ENCODE measurements around the gene KRTAP6-3. TPM values are rescaled to one million over a fixed set of nuclear protein-coding genes. Genes with fewer than 3 reads are reported as not detected.

KRTAP6-3 gene
- total RNA-seq, 1 donor from 2014 or later = not detected

DNA sequence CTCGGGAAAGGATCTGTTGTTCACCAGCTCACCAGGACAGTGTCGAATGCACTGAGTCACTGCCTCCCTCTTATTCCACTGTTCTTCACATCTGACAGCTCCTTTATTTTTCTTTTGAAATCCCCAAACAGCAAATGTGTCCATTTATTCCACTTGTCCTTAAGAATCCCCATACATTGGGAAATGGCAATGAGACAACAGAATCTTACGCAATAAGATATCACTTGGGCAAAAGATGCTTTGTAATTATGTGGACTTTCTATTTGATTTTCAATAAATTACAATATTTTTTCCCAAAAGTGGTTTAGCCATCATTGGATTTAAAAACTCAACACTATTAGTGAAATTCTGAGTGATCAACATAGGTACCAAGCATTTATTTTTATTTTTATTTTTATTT, 46.4 kb downstream of the KRTAP6-3 start:
- Histone ChIP-seq H3K4me3 (ENCODE audit: insufficient read depth, low read depth, low read length) (no peak overlapping the region), H3K27ac (ENCODE audit: low read depth, low read length) (no peak overlapping the region), H3K27me3 (ENCODE audit: insufficient read depth, low read length) (no peaks in the 10 kb centered on the region), H2AFZ (ENCODE audit: low read depth, low read length) (no peak overlapping the region), H3K36me3 (ENCODE audit: insufficient read depth, low read length) (no peaks in the 10 kb centered on the region), H4K20me1 (ENCODE audit: insufficient read depth, low read length) (no peaks in the 10 kb centered on the region), H3K4me2 (ENCODE audit: low read length) (no peak overlapping the region), H3K79me2 (ENCODE audit: insufficient read depth, low read length) (no peaks in the 10 kb centered on the region), H3K4me1 (ENCODE audit: insufficient read depth, low read length) (no peaks in the 10 kb centered on the region), H3K9me3 (ENCODE audit: insufficient read depth, low read depth, low read length) (no peaks in the 10 kb centered on the region), H3K9ac (ENCODE audit: low read length) (no peak overlapping the region)
- Mint-ChIP-seq H3K4me1 (ENCODE audit: low read depth, unreplicated experiment) (no peaks in the 10 kb centered on the region), H3K9me3 (ENCODE audit: unreplicated experiment) (no peaks in the 10 kb centered on the region), H3K4me3 (ENCODE audit: unreplicated experiment) (no peak overlapping the region), H3K27me3 (ENCODE audit: low read depth, unreplicated experiment) (no peaks in the 10 kb centered on the region), H3K27ac (ENCODE audit: unreplicated experiment) (no peak overlapping the region), H3K36me3 (ENCODE audit: low read depth, unreplicated experiment) (no peaks in the 10 kb centered on the region)
- FAIRE-seq (no peak), DNase-seq (ENCODE audit: low read depth) (no peak)
- TF ChIP-seq, protein P1, sequence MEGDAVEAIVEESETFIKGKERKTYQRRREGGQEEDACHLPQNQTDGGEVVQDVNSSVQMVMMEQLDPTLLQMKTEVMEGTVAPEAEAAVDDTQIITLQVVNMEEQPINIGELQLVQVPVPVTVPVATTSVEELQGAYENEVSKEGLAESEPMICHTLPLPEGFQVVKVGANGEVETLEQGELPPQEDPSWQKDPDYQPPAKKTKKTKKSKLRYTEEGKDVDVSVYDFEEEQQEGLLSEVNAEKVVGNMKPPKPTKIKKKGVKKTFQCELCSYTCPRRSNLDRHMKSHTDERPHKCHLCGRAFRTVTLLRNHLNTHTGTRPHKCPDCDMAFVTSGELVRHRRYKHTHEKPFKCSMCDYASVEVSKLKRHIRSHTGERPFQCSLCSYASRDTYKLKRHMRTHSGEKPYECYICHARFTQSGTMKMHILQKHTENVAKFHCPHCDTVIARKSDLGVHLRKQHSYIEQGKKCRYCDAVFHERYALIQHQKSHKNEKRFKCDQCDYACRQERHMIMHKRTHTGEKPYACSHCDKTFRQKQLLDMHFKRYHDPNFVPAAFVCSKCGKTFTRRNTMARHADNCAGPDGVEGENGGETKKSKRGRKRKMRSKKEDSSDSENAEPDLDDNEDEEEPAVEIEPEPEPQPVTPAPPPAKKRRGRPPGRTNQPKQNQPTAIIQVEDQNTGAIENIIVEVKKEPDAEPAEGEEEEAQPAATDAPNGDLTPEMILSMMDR (IDR thresholded peaks at IDR 0.05; ENCODE audit: insufficient read depth, low read depth, low read length) = no peak
- no peak for TF ChIP-seq EZH2 (IDR thresholded peaks at IDR 0.05; ENCODE audit: insufficient read depth, low read length)

DNA sequence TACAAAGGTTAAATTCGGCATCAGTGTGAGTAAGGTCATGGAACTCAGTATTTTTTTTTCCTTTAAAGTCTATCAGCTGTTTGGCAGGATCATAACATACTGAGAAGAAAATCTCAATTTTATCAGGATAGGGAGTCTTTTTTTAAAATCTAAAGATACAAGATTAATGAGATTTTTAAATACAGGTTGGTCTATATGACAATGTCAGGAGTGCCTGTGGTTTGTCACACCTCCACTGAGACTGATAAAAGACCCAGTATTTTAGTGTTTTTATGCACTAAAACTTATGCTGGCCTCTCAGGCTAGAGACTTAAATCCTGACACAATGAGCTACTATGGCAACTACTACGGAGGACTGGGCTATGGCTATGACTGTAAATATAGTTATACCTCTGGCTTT, 50.3 kb downstream of the KRTAP6-3 start, which contains the start of gene KRTAP20-3:
TSS of gene KRTAP20-3 (plus strand) at position 301 of the 400 bp plus-strand sequence.
- FAIRE-seq (no peak), DNase-seq (ENCODE audit: low read depth) (no peak)
- H3K27me3 Mint-ChIP-seq (ENCODE audit: low read depth, unreplicated experiment) = no peaks in the 10 kb centered on the region
- no peaks in the 10 kb centered on the region for H3K9me3 Mint-ChIP-seq (ENCODE audit: unreplicated experiment)
- Histone ChIP-seq H3K36me3 (ENCODE audit: insufficient read depth, low read length) (no peaks in the 10 kb centered on the region), H3K4me3 (ENCODE audit: insufficient read depth, low read depth, low read length) (no peak within 1 kb of the TSS), H3K27ac (ENCODE audit: low read depth, low read length) (no peak within 1 kb of the TSS), H4K20me1 (ENCODE audit: insufficient read depth, low read length) (no peaks in the 10 kb centered on the region), H3K9ac (ENCODE audit: low read length) (no peak within 1 kb of the TSS), H3K4me2 (ENCODE audit: low read length) (no peak within 1 kb of the TSS), H3K4me1 (ENCODE audit: insufficient read depth, low read length) (no peaks in the 10 kb centered on the region), H3K27me3 (ENCODE audit: insufficient read depth, low read length) (no peaks in the 10 kb centered on the region), H3K79me2 (ENCODE audit: insufficient read depth, low read length) (no peaks in the 10 kb centered on the region), H3K9me3 (ENCODE audit: insufficient read depth, low read depth, low read length) (no peaks in the 10 kb centered on the region), H2AFZ (ENCODE audit: low read depth, low read length) (no peak within 1 kb of the TSS)
- H3K27ac Mint-ChIP-seq (ENCODE audit: unreplicated experiment) = no peak within 1 kb of the TSS
- H3K4me1 Mint-ChIP-seq (ENCODE audit: low read depth, unreplicated experiment) = no peaks in the 10 kb centered on the region
- no peak within 1 kb of the TSS for H3K4me3 Mint-ChIP-seq (ENCODE audit: unreplicated experiment)
- H3K36me3 Mint-ChIP-seq (ENCODE audit: low read depth, unreplicated experiment) = no peaks in the 10 kb centered on the region
- TF ChIP-seq, protein P1 (IDR thresholded peaks at IDR 0.05; ENCODE audit: insufficient read depth, low read depth, low read length) = no peak
- no peak for TF ChIP-seq EZH2 (IDR thresholded peaks at IDR 0.05; ENCODE audit: insufficient read depth, low read length)

Other genes with a start within 250 kb of the KRTAP6-3 start
- not detected in 2 replicates for gene KRTAP23-1, start 243.8 kb upstream of the KRTAP6-3 start, total RNA-seq
- gene KRTAP13-2, start 220.2 kb upstream of the KRTAP6-3 start, total RNA-seq = not detected in 2 replicates
- gene KRTAP13-1, start 196.4 kb upstream of the KRTAP6-3 start, total RNA-seq = not detected in 2 replicates
- not detected in 2 replicates for gene KRTAP13-3, start 166.5 kb upstream of the KRTAP6-3 start, total RNA-seq
- not detected in 2 replicates for gene KRTAP13-4, start 162.2 kb upstream of the KRTAP6-3 start, total RNA-seq
- gene KRTAP15-1, start 152.2 kb upstream of the KRTAP6-3 start, total RNA-seq = not detected in 2 replicates
- gene KRTAP19-1, start 112.1 kb upstream of the KRTAP6-3 start, total RNA-seq = not detected in 2 replicates
- gene KRTAP19-2, start 105.0 kb upstream of the KRTAP6-3 start, total RNA-seq = not detected in 2 replicates
- not detected in 2 replicates for gene KRTAP19-3, start 100.4 kb upstream of the KRTAP6-3 start, total RNA-seq
- not detected in 2 replicates for gene KRTAP19-4, start 95.3 kb upstream of the KRTAP6-3 start, total RNA-seq
- not detected in 2 replicates for gene KRTAP19-5, start 90.3 kb upstream of the KRTAP6-3 start, total RNA-seq
- not detected in 2 replicates for gene KRTAP19-6, start 50.6 kb upstream of the KRTAP6-3 start, total RNA-seq
- not detected in 2 replicates for gene KRTAP19-7, start 31.1 kb upstream of the KRTAP6-3 start, total RNA-seq
- not detected in 2 replicates for gene KRTAP22-2, start 2.0 kb upstream of the KRTAP6-3 start, total RNA-seq
- gene KRTAP6-2, start 6.5 kb downstream of the KRTAP6-3 start, total RNA-seq = not detected in 2 replicates
- not detected in 2 replicates for gene KRTAP22-1, start 8.6 kb downstream of the KRTAP6-3 start, total RNA-seq
- gene KRTAP6-1, start 21.5 kb downstream of the KRTAP6-3 start, total RNA-seq = not detected in 2 replicates
- not detected in 2 replicates for gene KRTAP20-1, start 24.0 kb downstream of the KRTAP6-3 start, total RNA-seq
- not detected in 2 replicates for gene KRTAP20-4, start 28.2 kb downstream of the KRTAP6-3 start, total RNA-seq
- gene KRTAP20-2, start 42.8 kb downstream of the KRTAP6-3 start, total RNA-seq = not detected in 2 replicates
- not detected in 2 replicates for gene KRTAP20-3, start 50.4 kb downstream of the KRTAP6-3 start, total RNA-seq
- gene KRTAP21-3, start 126.3 kb downstream of the KRTAP6-3 start, total RNA-seq = not detected in 2 replicates
- gene KRTAP21-2, start 154.8 kb downstream of the KRTAP6-3 start, total RNA-seq = not detected in 2 replicates
- not detected in 2 replicates for gene KRTAP21-1, start 163.0 kb downstream of the KRTAP6-3 start, total RNA-seq
- not detected in 2 replicates for gene KRTAP8-1, start 220.8 kb downstream of the KRTAP6-3 start, total RNA-seq
- gene KRTAP7-1, start 237.3 kb downstream of the KRTAP6-3 start, total RNA-seq = not detected in 2 replicates